Keratinocyte (primary cell): Measurements from ENCODE around the gene ZNF232. TPM values are rescaled to one million over a fixed set of nuclear protein-coding genes. Genes with fewer than 3 reads are reported as not detected.
"Not testable (repeated sequence)": the region's sequence is repeated elsewhere in the genome, so short reads cannot be mapped to it uniquely, and the experiment has no call there.

ENCODE experiments used
- DNase-seq: peaks from one replicate; pipeline ENCODE4 v3.0.0-alpha.2; 2011; ENCODE audit warnings: low read depth, missing footprints, low spot score
- FAIRE-seq: peaks from 2 replicates; lab custom pipeline; 2011; peaks lifted over from hg19 to GRCh38; lab: Jason Lieb, UNC
- H2AFZ ChIP-seq: 2 replicates; pipeline ENCODE4 v1.6.0; 2012; ENCODE audit warnings: low read length, control low read depth, inconsistent platforms; ENCODE audit not compliant: control insufficient read depth
- H3K27ac ChIP-seq: 2 replicates; pipeline ENCODE4 v1.5.1; 2011; ENCODE audit warnings: low read length; ENCODE audit not compliant: control insufficient read depth, insufficient read depth
- H3K27me3 ChIP-seq: 3 replicates; pipeline ENCODE4 v1.6.0; 2011; ENCODE audit warnings: low read length; ENCODE audit not compliant: control insufficient read depth, insufficient read depth; ENCODE audit errors: extremely low read depth
- H3K36me3 ChIP-seq, 2 experiments: 2 replicates in 1 of 2; 3 replicates in 1 of 2; pipeline ENCODE4 v1.5.1; 2011; ENCODE audit warnings: low read length in 2 of 2, mild to moderate bottlenecking in 1 of 2; ENCODE audit not compliant: control insufficient read depth in 2 of 2, insufficient read depth in 2 of 2; ENCODE audit errors: extremely low read depth in 1 of 2
- H3K4me1 ChIP-seq: 3 replicates; pipeline ENCODE4 v1.5.1; 2011; ENCODE audit warnings: low read length; ENCODE audit not compliant: control insufficient read depth, insufficient read depth; ENCODE audit errors: extremely low read depth
- H3K4me2 ChIP-seq: 3 replicates; pipeline ENCODE4 v1.6.0; 2011; ENCODE audit warnings: low read depth, low read length; ENCODE audit not compliant: control insufficient read depth, insufficient read depth; ENCODE audit errors: extremely low read depth
- H3K4me3 ChIP-seq, 3 experiments: fragments of 200-600 bp in 1 of 3; sonication (generic) in 1 of 3; 2 replicates in 2 of 3; 3 replicates in 1 of 3; pipeline ENCODE4 v1.5.1; 2011 to 2016; ENCODE audit warnings: low read length in 3 of 3, mild to moderate bottlenecking in 3 of 3, control low read depth in 2 of 3, inconsistent platforms in 1 of 3, low read depth in 1 of 3, mixed read lengths in 1 of 3, mixed run types in 1 of 3, moderate library complexity in 1 of 3; ENCODE audit not compliant: control insufficient read depth in 2 of 3, insufficient read depth in 2 of 3; ENCODE audit errors: extremely low read depth in 1 of 3
- H3K79me2 ChIP-seq: 2 replicates; pipeline ENCODE4 v1.6.0; 2012; ENCODE audit warnings: low read length; ENCODE audit not compliant: control insufficient read depth, insufficient read depth
- H3K9ac ChIP-seq: 3 replicates; pipeline ENCODE4 v1.6.0; 2011; ENCODE audit warnings: low read length; ENCODE audit not compliant: control insufficient read depth, insufficient read depth; ENCODE audit errors: extremely low read depth
- H3K9me1 ChIP-seq: 3 replicates; pipeline ENCODE4 v1.6.0; 2011; ENCODE audit warnings: low read length; ENCODE audit not compliant: control insufficient read depth, insufficient read depth; ENCODE audit errors: extremely low read depth
- H3K9me3 ChIP-seq: 2 replicates; pipeline ENCODE4 v1.5.1; 2012; ENCODE audit warnings: low read depth, low read length; ENCODE audit not compliant: control insufficient read depth
- H4K20me1 ChIP-seq: 3 replicates; pipeline ENCODE4 v1.6.0; 2011; ENCODE audit warnings: low read length; ENCODE audit not compliant: control insufficient read depth, insufficient read depth; ENCODE audit errors: extremely low read depth
- EZH2 ChIP-seq: IDR thresholded peaks from one replicate; pipeline ENCODE4 v1.6.1; 2012; ENCODE audit warnings: inconsistent platforms, mild to moderate bottlenecking, low read length, moderate library complexity
- dilution Hi-C: fragments of 300-500 bp; cut with MboI; formaldehyde crosslinking; loops from one replicate; pipeline ENCODE4 v1.7.0; 2020; ENCODE audit warnings: low sequenced_read_pairs; ENCODE audit not compliant: extremely low pct_ligation_motif_present
- polyA plus RNA-seq, 5 experiments: library from polyadenylated mRNA; depleted of rRNA in 3 of 5; stranded (reverse) in 3 of 5; stranded (forward) in 1 of 5; unstranded in 1 of 5; fragments of >200 nt; gene quantifications; 1 replicate in 1 of 5; 2 replicates in 3 of 5; 3 replicates in 1 of 5; pipeline versions ENCODE4 v1.2.1 to v1.2.3, GENCODE V29; 2011 to 2012; ENCODE audit warnings: missing spikeins in 2 of 5, low read depth in 1 of 5, low replicate concordance in 1 of 5
- TF ChIP-seq, protein P1 (sequence below), 3 experiments: IDR thresholded peaks in 1 of 3; conservative IDR thresholded peaks in 1 of 3; optimal IDR thresholded peaks in 1 of 3; 2 replicates in 2 of 3; 3 replicates in 1 of 3; pipeline versions ENCODE3 to v1.5.1; 2011; ENCODE audit warnings: low read length in 3 of 3, mild to moderate bottlenecking in 3 of 3, moderate library complexity in 2 of 3, control low read depth in 1 of 3, inconsistent platforms in 1 of 3; ENCODE audit not compliant: insufficient read depth in 2 of 3; ENCODE audit errors: extremely low read depth in 1 of 3

Gene ZNF232
- polyA plus RNA-seq, 1 donor (not counting 4 experiments of a cell fraction or from before 2014, with no cell fraction given) = 5.2 TPM

DNA sequence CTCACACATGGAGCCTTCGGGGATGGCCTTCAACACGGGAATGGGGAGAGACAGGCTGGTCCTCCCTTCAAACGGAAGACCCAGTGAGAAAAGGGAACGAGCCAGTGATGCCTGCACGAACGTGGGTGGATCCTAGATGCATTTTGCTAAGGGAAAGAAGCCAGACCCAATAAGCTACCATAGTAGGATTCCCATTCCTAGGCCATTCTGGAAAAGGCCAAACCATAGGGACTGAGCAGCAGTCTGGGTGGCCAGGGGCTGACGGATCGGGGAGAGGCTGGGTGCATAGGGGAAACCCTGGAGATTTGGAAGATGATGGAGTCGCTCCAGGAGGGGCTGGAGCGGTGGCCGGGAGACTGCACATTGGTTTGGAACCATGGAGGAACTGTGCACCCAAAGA is 22.9 kb upstream of the ZNF232 start:
- H3K27ac ChIP-seq, H2AFZ ChIP-seq, H3K9me3 ChIP-seq, FAIRE-seq, H3K79me2 ChIP-seq, H3K4me1 ChIP-seq, H3K36me3 ChIP-seq, H3K4me2 ChIP-seq, dilution Hi-C loops, H4K20me1 ChIP-seq, H3K4me3 ChIP-seq, H3K27me3 ChIP-seq, H3K9me1 ChIP-seq, DNase-seq, H3K9ac ChIP-seq: not testable (repeated sequence)

DNA sequence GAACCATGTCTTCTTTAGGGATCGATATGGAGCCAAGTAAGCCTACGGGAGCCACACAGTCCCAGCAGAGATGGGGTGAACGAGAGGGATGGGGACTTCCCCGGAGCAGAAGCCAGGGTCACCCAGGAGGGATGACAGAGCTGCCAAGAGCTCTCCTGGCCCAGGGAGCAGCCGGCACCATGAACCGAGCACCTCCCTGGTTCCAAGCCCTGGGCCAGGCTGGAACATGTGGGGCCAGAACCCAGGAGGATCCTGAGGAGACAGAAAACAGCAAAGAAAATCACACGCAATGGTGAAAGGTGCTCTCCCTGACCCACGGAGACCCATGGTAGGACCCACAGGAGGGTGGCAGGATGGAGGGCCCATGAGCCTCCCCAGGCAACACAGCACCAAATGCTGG is 22.3 kb upstream of the ZNF232 start:
- H3K4me2 ChIP-seq, dilution Hi-C loops, H3K27me3 ChIP-seq, FAIRE-seq, H3K79me2 ChIP-seq, H2AFZ ChIP-seq, H3K4me3 ChIP-seq, H3K9ac ChIP-seq, DNase-seq, H3K9me3 ChIP-seq, H3K9me1 ChIP-seq, H4K20me1 ChIP-seq, H3K27ac ChIP-seq, H3K4me1 ChIP-seq, H3K36me3 ChIP-seq: not testable (repeated sequence)

DNA sequence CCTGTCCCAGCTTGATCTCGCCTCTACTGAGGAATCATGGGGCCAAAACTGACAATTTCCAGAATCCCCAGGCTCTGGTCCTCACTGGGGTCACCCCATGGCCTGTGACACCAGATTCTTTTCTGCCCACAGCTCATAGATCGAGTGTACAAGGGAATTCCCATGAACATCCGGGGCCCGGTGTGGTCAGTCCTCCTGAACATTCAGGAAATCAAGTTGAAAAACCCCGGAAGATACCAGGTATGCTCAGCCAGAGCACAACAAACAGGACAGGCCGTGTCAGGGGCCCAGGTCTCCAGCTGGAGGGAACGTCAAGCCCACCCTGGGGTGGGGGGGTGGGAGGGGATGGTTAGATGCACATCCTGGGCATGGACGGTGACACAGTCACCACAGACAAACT is 21.6 kb upstream of the ZNF232 start:
- FAIRE-seq (no peak), DNase-seq (no peak)
- no peaks in the 10 kb centered on the region for H3K27me3 ChIP-seq
- no peaks in the 10 kb centered on the region for H3K9me1 ChIP-seq
- TF ChIP-seq EZH2 = no peak
- TF ChIP-seq, protein P1, sequence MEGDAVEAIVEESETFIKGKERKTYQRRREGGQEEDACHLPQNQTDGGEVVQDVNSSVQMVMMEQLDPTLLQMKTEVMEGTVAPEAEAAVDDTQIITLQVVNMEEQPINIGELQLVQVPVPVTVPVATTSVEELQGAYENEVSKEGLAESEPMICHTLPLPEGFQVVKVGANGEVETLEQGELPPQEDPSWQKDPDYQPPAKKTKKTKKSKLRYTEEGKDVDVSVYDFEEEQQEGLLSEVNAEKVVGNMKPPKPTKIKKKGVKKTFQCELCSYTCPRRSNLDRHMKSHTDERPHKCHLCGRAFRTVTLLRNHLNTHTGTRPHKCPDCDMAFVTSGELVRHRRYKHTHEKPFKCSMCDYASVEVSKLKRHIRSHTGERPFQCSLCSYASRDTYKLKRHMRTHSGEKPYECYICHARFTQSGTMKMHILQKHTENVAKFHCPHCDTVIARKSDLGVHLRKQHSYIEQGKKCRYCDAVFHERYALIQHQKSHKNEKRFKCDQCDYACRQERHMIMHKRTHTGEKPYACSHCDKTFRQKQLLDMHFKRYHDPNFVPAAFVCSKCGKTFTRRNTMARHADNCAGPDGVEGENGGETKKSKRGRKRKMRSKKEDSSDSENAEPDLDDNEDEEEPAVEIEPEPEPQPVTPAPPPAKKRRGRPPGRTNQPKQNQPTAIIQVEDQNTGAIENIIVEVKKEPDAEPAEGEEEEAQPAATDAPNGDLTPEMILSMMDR (optimal IDR thresholded peaks at IDR 0.05 in 1 of 3, IDR thresholded peaks at IDR 0.05 in 1 of 3, conservative IDR thresholded peaks at IDR 0.05 in 1 of 3; ENCODE audit: extremely low read depth in 1 of 3, insufficient read depth in 2 of 3, low read length in 3 of 3) = no peak
- H2AFZ ChIP-seq = no peak overlapping the region
- H3K9ac ChIP-seq = no peak overlapping the region
- H3K4me3 ChIP-seq = no peak overlapping the region
- H3K79me2 ChIP-seq = no peaks in the 10 kb centered on the region
- H3K36me3 ChIP-seq = no peaks in the 10 kb centered on the region
- H3K27ac ChIP-seq = no peak overlapping the region
- no peak overlapping the region for H3K4me2 ChIP-seq
- no peaks in the 10 kb centered on the region for H4K20me1 ChIP-seq
- dilution Hi-C loops = no loop called here
- H3K9me3 ChIP-seq = no peaks in the 10 kb centered on the region
- H3K4me1 ChIP-seq = no peaks in the 10 kb centered on the region

DNA sequence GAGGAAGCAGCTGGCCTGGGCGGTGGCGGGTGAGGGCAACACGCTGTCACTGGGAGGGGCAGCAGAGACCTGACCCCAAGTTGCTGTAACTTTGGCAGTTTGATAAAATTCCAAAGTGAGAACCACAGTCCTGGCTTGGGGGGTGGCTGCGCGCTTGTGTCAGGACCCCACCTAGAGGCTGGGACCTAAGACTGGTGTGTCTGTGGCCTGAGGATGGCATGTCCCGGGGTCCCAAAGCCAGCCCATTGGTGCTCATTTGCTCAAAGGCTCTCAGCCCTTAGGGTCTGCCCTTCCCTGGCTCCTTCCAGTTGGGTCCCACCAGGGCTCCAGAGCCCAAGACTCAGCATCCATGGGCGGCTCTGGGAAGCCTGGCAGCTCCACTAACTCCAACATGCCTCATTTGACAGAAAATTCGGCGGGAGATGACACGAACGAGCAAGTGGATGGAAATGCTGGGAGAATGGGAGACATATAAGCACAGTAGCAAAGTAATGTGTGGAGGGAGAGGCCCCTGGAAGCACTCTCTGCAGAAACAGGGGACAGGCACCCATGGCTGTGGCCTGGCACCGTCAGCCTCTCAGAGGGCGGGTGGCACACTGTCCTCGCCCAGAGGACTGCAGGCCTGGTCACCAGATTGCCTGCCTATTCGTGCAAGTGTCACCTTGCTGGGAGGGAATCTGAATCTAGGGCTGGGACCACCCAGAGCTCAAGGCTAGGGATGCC is 21.0 kb upstream of the ZNF232 start:
- dilution Hi-C loops, DNase-seq, H3K4me2 ChIP-seq, H3K9me1 ChIP-seq, H3K27me3 ChIP-seq, H3K9me3 ChIP-seq, H3K27ac ChIP-seq, H3K4me1 ChIP-seq, H3K4me3 ChIP-seq, H2AFZ ChIP-seq, H4K20me1 ChIP-seq, H3K9ac ChIP-seq, H3K36me3 ChIP-seq, H3K79me2 ChIP-seq, FAIRE-seq: not testable (repeated sequence)
